LHCN-M2 (cell line): ENCODE data around the gene PTPRN2. TPM values are rescaled to one million over a fixed set of nuclear protein-coding genes. Genes with fewer than 3 reads are reported as not detected.

ENCODE experiments used
- DNase-seq: peaks from one replicate; pipeline ENCODE4 v3.0.0-alpha.2; 2012; ENCODE audit warnings: low read depth
- total RNA-seq: library from RNA; depleted of rRNA; stranded (reverse); fragments of >200 nt; gene quantifications from 2 replicates; pipeline ENCODE4 v1.2.3, GENCODE V29; 2014

Gene PTPRN2
- total RNA-seq, 1 experiment from 2014 or later: 0.11 TPM

DNA sequence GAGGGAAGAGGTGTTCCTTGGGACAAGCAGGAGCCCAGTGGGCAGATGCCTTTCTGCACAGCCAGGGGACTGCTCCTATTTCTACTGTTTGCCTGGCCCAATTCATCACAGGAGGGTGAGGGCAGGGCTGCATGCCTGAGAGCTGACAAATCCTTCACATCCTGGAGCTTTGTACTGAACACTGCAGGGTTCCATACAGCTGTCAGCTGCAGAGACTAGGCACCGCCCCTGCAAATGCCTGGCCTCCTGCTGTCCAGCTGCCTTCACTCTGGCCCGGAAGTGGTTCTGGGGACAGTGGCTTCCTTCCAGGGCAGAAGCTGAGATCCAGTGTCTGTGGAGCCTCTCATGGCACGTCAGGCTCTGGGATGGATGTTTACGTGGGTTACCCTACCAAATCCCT lies 780.1 kb downstream of the PTPRN2 start:
- DNase-seq: no peak

DNA sequence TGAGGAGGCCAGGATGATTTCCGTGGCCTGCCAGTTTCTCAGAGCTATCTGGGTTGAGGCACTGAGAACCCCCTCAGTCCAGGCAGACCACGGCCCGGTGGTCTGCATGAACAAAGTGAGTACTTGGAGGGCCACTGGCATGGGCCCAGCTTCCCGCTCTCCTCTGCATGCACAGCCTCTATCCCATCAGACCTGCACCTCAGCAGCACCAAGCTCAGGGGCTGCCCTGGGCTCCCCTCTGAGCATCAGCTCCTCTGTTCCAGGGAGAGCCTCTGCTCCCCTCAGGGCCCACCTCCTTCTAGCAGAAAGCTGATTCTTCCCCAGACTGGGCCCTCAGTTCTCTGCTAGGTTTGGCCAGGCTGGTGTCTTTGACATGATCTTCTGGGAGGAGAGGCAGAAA lies 780.9 kb downstream of the PTPRN2 start:
- DNase-seq: no peak

DNA sequence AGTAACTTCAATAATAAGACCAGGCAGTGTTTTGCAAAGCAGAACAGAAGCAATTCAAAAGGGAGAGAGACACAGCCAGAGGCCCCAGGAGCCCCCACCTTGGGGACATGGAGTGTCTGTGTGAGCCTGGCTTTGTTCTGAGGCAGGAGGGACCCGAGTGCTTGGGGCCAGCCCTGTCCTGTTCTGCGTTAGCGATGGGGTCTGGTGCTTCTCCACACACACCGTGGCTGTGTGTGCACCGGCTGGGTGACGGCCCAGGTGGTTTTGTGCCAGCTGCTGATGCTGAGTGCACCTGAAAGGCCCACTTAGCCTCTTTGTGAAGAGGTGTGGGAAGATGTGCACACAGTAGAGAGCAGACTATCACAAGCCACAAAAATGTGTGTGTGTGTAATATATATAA lies 781.9 kb downstream of the PTPRN2 start:
- DNase-seq: no peak

DNA sequence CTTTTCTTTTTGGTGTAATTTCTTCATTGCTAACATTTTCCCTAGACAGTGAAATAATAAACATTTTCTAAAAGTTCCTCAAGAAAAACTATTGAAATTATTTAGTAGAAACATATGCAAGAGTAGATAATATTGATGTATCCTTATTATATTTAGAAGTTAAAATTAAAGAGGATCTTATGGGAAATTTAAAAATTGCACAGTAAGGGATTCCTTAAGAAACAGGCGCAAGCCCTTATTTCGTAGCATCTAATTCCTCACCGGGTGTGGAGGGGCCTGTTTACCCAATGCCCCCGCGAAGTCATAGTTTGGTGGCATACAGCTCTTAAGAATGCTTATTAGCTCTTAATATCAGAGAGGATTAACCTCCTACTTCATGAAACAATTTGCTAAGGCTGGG lies 783.7 kb downstream of the PTPRN2 start:
- DNase-seq: no peak

DNA sequence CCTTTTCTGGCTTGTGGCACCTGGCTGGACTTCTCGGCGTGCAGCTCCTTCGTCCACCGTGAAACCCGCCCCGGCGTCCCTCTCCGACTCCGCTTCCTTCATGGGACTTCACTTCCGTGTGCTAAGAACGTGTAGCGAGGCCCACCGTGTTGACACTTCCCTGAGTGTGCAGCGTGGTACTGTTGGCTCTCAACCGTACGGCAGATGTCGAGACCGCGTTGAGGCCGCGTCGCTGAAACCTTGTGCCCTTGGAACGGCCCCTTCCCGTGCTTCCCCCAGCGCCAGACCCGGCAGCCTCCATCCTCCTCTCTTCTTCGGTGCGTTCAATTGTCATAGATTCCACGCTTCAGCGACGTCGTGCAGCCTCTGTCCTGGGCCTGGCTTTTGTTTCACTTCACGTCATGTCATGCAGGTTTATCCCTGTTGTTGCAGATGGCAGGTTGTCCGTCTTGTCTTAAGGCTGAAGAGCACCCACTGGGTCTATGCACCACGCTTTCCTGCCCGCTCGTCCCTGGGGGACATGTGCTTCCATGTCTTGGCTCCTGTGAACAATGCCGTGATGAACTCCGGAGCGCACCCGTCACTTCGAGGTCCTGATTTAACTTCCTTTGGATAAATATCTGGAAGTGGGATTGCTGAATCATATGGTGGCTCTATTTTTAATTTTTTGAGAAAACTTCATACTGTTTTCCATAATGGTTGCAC lies 785.5 kb downstream of the PTPRN2 start:
- DNase-seq: no peak

DNA sequence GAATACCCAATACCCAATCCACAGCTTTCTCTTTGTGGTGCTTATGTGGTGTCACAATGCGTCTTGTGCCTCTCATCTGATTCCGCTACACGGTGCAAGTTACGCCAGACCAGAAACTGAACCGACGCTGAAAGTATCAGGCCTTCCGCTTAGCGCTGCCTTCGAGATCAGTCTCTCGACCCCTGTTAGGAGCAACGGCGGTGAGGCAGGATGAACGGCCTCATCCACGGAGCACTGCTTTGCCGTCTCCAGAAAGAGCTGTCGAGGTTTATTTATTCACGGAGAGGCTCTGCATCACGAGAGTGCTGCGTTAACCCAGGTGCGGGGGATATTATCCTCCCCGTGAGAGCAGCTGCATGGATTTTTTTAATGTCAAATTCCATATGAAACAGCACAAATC lies 786.5 kb downstream of the PTPRN2 start:
- no peak for DNase-seq

DNA sequence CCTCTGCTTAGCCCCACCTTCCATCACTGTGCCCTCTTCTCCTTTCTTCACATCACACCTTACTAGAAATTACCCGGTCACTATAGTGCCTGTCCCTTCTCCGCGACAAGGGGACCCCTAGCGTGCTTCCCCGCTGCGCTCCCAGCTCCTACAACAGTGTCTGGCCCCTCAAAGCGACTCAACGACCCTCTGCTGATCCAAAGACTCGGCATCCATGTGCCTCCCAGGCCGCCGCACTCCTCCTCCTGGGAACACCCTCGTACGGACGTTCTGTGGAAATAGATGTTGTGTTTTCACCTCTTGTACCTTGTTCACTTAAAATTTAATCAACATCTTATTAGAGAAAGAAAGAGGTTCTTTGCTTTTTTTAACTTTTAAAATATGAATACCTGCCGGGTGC lies 787.3 kb downstream of the PTPRN2 start:
- no peak for DNase-seq

DNA sequence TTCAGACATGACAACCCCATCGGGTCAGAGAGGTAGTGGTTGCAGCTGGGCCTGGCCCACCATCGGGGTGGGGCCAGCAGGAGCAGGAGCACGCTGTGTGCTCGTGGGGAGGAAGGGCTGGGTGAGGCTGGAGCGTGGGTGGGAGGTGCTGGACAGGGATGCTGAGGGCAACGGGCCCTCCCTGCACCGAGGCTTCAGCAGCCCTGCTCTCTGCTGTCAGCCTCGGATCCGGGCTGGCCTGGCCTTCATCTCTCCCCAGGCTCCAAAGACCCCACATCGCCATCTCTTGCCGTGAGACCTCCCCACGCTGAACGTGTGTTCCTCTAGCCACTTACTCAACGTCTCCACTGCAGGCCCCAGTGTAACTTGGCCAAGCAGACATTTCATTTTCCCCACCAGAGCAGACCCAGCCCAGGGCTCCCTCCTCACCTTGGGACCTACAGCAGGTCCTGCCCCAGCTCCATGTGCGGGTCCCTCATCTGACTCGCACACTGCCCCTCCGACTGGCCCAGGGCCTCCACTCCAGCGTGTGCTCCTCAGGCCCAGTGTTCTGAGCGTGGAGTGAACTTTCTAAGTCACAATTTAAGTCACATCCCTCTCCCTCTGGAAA lies 788.4 kb downstream of the PTPRN2 start:
- DNase-seq: no peak

DNA sequence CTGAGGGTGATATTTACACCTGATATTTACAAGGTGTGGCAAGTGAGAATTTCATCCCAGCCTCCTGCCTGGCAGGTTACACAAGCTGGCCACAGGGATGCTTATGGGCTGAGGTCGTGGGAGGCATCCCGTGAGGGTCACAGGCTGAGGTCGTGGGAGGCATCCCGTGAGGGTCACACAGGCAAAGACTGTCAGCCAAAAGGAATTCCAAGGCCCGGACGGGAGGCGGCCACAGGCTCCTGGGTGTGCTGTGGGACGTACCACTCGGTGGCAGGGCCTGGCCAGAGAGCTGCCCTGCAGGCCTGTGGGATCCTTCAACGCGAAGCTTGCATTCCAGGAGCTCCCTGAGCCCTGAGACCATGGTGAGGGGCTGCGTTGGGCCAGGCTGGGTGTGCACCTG lies 790.3 kb downstream of the PTPRN2 start:
- DNase-seq: no peak

DNA sequence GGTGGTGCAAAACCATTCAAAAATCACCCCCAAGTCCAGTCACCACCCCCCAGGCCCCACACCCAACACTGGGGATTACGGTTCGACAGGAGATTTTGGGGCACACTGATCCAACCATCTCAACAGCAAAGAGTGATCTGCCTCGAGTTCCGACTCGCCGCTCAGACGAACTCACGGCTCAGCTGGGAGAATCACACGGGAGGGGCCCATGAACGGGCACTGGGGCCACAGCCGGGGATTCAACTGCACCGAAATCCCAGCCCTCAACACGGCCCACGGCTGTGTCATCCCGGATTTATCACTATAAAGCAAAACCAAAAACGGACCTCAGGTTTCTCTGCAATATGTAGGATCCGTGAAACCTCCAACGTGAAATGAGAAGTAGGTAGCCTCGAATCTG lies 790.8 kb downstream of the PTPRN2 start:
- no peak for DNase-seq

DNA sequence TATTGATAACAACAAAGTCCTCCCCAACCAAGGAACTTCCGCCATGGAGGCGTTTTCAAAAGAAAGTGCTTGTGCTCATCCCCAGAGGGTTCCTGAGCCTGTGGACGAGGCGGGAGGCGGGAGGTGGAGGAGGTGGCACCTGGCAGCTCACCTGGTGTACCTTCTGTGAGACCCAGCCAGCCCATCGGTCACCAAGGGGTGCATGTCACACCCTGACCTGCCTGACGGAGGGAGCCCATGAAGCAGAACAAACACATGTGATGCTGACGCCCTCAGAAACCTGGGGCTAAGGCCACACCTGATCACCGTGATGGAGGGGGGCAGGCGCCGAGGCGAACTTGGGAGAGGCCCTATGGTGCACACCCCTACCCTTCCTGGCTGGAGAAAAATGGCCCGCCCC lies 792.0 kb downstream of the PTPRN2 start:
- no peak for DNase-seq

DNA sequence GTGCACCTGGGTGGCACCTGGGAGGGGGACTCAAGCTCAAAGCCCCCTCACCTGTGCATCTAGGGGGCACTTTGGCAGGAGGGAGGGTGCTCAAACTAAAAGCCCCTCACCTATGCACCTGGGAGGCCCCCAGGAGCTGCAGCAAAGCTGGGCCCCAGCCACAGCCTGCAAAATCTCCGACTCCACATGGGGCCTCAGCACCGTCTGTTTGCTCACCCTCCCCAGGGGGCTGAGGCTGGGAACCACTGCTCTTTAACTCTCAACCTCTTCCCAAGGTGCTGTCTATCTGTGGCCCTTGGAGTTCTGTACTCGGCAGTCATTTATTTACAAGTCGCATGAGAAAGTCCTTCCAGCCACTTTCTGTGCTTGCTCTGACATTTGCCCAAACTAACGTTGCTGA lies 792.4 kb downstream of the PTPRN2 start:
- no peak for DNase-seq

DNA sequence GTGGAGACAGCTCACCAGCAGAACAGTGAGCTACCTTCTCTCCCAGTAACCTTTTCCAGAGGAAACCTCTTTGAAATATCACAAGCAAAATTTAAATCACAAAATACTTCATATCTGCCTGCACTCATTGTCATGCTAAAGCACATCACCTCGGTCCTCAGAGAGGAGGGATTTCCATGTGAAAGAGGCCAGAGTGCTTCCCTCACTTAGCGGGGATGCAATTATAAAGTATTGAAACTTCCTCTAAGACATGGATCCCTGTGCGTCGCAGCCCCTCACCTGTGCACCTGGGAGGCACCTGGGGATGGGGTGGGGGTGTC lies 792.9 kb downstream of the PTPRN2 start:
- no peak for DNase-seq

DNA sequence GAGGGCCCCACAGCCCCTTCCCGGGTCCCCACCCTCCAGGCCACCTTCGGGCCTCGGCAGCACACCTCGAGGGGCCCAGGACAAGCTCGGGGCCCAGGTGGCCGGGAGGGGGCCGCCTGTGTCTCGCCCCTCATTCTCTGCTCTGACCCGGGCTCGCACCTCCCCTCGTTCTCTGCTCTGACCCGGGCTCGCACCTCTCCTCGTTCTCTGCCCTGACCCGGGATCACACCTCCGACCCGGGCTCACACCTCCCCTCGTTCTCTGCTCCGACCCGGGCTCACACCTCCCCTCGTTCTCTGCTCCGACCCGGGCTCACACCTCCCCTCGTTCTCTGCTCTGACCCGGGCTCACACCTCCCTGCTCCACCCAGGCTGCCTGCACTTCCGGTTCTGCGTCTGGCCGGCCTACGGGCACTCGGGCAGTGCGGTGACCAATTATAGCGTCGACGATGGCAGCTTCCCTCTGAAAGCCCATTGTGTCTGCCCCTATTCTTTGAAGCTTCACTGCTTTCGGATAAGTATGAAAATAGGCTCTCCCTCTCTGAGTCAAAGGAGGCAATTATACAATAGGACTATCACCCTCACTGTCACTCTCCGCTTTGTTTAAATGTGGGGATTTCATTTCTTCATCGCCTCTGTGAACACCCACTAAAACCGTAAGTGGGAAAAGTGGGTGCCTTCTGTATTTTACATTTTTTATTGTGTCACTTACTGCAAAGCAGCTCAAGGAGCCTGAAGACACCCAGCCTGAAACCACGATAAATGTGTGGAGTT lies 793.5 kb downstream of the PTPRN2 start:
- no peak for DNase-seq

DNA sequence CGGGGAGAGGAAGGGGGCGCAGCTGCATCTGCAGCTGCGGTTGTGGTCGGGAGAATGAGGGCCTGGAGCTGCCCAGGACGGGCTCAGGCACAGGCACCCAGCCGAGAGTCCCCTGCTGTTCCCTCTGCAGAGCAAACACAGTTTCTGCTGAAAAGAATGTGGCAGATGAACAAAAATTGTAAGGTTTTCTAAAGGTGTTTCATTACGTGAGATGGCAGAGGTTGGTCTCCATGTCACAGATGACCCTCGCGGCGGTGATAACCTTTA lies 794.6 kb downstream of the PTPRN2 start:
- DNase-seq: no peak

DNA sequence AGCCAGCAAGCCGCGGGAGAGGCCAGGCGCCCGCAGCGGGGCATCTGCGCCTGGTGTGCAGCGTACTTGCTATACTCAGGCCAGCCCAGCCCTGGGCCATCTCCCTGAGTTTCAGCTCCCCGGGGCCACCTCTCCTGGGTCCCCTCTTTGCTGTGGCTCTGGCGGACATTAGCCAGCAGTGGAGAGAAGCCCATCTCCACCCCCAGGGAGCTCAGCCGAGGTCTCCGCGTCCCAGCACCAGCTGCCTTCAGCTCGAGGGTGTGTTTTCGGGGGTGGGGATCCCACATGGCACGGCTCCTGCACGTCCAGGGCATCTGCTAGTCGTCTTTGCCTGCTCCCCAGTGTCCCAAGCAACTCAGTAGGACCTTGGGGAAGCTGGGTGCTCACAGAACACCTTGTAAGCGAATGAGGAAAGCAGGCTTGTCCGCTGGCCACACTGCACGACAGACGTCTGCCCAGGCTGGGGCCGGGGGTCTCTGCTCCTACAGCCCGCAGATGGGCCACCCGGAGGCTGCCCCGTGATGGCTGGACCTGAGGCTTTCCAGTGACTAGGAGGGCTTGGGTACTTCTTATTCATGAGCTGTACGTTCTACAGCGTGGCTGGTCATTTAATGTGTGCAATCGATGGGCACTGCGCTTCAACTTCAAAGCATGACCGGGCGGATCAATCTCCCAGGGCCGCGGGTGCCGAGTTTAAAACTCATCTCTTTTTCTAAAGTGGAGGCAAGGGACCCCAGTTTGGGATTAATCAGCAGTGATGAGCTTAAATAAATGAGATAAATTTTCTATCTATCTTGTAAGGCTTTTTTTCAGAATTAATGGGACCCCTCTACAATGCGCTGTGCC lies 795.2 kb downstream of the PTPRN2 start:
- no peak for DNase-seq

DNA sequence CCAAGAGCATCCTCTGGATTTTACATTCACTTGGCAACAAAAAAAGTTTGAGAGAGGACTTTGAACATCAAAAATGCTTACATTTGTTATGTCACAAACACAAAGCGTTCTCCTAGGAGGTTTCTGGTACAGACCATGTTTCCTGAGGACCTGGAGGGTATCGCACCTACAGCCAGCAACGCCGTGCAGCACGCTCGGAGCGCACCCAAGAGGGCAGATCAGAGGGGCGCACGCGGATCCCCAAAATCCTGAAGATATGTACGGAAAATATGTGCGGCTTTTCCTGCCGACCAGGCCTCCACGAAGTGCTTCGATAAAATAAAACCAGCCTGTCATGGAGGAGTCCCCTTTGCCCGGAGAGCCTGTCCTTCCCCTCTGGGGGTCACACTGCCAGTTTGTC lies 796.0 kb downstream of the PTPRN2 start:
- DNase-seq: no peak

DNA sequence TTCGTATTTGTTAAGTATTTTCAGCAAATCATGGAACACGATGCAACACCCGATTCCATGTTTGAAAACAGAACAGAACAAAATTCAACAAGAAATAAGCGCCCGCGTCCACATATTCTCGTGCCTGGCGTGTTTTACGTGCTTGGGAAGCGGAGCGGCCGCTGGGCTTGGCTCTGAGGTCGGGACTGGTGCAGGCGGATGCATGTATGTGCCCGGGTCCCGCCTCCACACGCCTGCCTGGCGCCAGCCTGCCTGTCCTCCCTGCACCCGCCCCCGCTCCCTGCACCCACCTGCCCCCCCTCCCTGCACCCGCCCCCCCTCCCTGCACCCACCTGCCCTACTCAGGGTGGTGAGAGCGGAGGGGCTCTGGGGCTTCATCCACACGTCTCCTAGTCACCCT lies 796.4 kb downstream of the PTPRN2 start:
- DNase-seq: no peak

DNA sequence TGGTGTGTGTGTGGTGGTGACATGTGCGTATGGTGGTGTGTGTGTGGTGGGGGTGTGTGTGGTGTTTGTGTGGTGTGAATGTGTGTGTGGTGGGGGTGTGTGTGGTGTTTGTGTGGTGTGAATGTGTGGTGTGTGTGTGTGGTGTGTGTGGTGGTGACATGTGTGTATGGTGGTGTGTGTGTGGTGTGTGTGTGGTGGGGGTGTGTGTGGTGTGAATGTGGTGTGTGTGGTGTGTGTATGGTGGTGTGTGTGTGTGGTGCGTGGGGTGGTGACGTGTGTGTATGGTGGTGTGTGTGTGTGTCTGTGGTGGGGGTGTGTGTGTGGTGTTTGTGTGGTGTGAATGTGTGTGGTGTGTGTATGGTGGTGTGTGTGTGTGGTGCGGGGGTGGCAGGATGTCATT lies 797.7 kb downstream of the PTPRN2 start:
- no peak for DNase-seq

DNA sequence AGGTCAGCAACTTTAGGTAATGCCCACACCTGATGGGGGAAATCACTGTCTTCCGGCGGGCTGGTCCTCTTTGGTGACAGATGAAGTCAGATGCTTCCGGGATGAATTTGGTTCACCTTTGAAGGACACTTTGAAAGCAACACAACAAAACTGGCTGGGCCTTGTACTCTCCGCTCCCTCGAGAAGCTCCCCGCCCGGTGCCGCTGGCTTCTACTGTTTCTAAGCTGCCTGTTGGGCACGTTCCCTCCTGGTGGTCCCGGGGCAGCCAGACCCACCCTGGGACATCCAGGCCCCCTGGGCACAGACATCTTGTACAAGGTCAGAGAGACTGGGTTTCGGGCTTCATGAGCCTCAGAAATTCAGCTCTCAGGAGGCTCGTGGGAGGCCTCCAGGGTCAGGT lies 798.5 kb downstream of the PTPRN2 start:
- DNase-seq: no peak

DNA sequence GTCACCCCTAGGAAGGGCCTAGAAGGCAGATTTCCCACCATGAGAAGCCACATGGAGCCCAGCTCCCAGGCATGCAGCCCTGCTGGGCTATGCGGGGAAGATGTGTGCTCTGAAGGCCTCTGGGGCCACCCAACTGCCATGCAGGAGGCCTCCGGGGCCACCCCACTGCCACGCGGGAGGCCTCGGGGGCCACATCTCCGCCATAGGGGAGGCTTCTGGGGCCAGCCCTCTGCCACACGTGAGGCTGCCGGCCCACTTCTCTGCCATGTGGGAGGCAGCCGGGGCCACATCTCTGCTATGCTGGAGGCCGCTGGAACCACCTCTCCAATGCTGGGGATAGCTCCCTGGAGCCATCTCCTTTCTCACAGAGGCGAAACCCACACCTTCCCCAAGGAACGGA lies 799.0 kb downstream of the PTPRN2 start:
- DNase-seq: no peak

DNA sequence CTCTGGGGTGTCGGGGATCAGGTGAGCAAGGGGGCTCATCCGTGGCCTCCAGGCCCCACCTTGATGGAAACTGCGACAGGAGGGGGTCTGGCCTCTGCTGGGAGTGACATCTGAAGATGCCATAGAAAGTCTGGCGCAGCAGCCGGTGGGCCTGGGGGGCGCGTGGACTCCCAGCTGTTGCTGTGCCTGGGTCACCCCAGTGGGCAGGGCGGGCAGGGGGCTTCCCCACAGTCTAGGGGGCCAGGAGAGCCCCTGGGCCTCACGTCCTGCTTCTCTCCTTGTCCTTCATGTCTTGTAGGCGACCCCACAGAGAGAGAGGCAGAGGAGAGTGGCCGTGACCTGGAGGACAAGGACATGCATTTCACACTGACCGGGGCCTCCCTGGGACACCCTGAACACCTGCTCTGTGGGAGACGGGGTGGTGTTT lies 800.3 kb downstream of the PTPRN2 start:
- no peak for DNase-seq
